HG03060 (cell line): ENCODE results near the gene ATP4B.

Source experiments
- ATAC-seq: cut with Tn5 transposase; IDR thresholded peaks from one replicate; pipeline ENCODE4 v1.9.1; 2021; ENCODE audit warnings: low read depth, moderate number of reproducible peaks; ENCODE audit not compliant: unreplicated experiment

Gene ATP4B

GRCh38 chr13:113609616-113610015, 48.4 kb downstream of the ATP4B start:
- ATAC-seq = no peak

- ATAC-seq = no peak
These were observed 48.9 kb downstream of the ATP4B start for GRCh38 chr13:113608967-113609533.

GRCh38 chr13:113607889-113608635, 49.9 kb downstream of the ATP4B start:
- no peak for ATAC-seq

- ATAC-seq = no peak
These were observed 50.7 kb downstream of the ATP4B start for GRCh38 chr13:113607056-113607888.

GRCh38 chr13:113605866-113606438, 52.0 kb downstream of the ATP4B start:
- ATAC-seq = no peak

GRCh38 chr13:113605461-113605860, 52.5 kb downstream of the ATP4B start:
- ATAC-seq = no peak

- ATAC-seq = no peak
These were observed 53.8 kb downstream of the ATP4B start for GRCh38 chr13:113604186-113604585.

- ATAC-seq = no peak
These were observed 54.8 kb downstream of the ATP4B start for GRCh38 chr13:113603116-113603710.

- ATAC-seq = no peak
These were observed 55.6 kb downstream of the ATP4B start for GRCh38 chr13:113602291-113602988.

GRCh38 chr13:113601166-113602070, 56.6 kb downstream of the ATP4B start:
- no peak for ATAC-seq

- no peak for ATAC-seq
These were observed 58.6 kb downstream of the ATP4B start for GRCh38 chr13:113599391-113599790.
